Skeletal muscle satellite cell (primary cell): ENCODE results near the gene UAP1.

Experiments
- H3K27me3 ChIP-seq: 2 replicates; pipeline ENCODE4 v1.7.0; 2013; ENCODE audit warnings: low read length; ENCODE audit not compliant: control insufficient read depth, insufficient read depth
- H3K36me3 ChIP-seq: 2 replicates; pipeline ENCODE4 v1.7.0; 2013; ENCODE audit warnings: mild to moderate bottlenecking, control low read depth, low read length; ENCODE audit not compliant: insufficient read depth
- H3K4me1 ChIP-seq: 2 replicates; pipeline ENCODE4 v1.7.0; 2013; ENCODE audit warnings: low read length; ENCODE audit not compliant: control insufficient read depth, insufficient read depth
- H3K4me2 ChIP-seq: 2 replicates; pipeline ENCODE4 v1.7.0; 2013; ENCODE audit warnings: mild to moderate bottlenecking, low read length
- H3K4me3 ChIP-seq: 2 replicates; pipeline ENCODE4 v1.7.0; 2013; ENCODE audit warnings: low read length
- H3K9ac ChIP-seq: 2 replicates; pipeline ENCODE4 v1.7.0; 2013; ENCODE audit warnings: mild to moderate bottlenecking, low read depth, low read length, moderate library complexity
- H3K9me3 ChIP-seq: replicated peaks from 2 replicates; pipeline ENCODE4 v1.7.0; 2013; ENCODE audit warnings: mild to moderate bottlenecking, control low read depth, low read length

The UAP1 gene

DNA sequence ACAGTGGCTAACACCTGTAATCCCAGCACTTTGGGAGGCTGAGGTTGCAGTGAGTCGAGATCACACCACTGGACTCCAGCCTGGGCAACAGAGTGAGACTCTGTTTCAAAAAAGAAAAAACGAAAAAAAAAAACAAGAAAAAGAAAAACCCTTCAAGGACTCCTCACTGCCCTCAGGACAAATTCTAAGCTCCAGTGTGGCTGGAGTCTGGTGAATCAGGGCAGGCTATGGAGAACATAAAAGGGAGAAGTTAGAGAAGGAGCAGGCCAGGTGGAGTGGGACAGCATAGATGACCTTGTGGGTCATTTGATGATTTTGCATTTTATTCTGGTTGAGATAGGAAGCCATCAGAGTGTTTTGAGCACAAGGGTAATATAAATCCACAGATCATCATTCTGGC is 12.5 kb upstream of the UAP1 start:
- H3K9ac ChIP-seq: no peak overlapping the region
- H3K27me3 ChIP-seq: no peaks in the 10 kb centered on the region
- H3K4me1 ChIP-seq: peaks cover 16% of the 10 kb centered on the region
- H3K4me2 ChIP-seq: no peak overlapping the region
- H3K9me3 ChIP-seq: no peaks in the 10 kb centered on the region
- H3K4me3 ChIP-seq: no peak overlapping the region
- H3K36me3 ChIP-seq: no peaks in the 10 kb centered on the region

DNA sequence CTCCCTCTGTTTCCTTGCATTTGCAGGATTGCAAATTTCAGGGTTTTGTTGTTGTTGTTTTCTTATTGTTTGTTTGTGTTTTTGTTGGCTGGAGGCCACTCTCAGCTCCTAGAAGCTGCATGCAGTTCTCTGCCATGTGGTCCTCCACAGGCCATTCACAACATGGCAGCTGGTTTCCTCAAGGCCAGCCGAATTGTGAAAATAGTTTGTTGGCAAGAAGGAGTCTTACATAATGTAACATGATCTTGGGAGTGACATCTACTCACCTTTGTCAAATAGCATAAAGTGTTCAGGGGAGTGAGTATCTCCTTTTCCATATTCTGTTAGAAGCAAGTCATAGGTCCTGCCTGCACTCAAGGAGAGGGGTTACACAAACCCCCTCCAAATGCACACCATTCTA is 10.6 kb upstream of the UAP1 start:
- Histone ChIP-seq H3K4me2 (no peak overlapping the region), H3K4me1 (peaks cover 26% of the 10 kb centered on the region), H3K27me3 (no peaks in the 10 kb centered on the region)

DNA sequence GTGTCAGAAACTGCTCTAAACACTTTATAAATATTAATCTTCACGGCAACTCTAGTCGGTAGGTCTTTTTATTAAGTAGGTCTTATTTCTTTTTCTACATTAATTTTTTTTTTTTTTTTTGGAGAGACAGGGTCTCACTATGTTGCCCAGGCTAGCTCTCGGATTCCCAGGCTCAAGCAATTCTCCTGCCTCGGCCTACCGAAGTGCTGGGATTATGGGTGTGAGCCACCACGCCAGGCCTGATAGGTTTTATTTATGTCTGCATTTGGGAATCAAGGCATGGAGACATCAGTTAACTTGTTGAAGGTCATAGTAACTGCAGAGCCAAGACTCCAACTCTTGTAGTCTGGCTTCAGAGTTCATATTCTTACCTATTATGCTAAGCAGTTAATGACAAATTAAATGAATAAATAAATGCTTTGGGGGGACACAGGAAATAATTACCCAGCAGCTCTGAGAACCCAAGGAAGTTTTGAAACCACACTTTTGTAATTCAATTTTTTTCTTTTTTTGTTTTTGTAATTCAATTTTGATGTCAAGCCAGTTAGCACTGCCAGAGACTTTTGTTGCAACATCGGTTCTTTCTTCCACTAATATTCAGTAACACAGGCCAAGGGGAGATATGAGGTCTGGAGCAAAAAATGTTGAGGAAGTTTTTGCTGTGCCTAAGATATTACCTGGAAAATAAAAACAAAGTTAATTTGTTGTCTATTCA is 9.4 kb upstream of the UAP1 start:
- H3K4me3 ChIP-seq: no peak overlapping the region
- H3K4me2 ChIP-seq: no peak overlapping the region
- no peaks in the 10 kb centered on the region for H3K9me3 ChIP-seq
- no peaks in the 10 kb centered on the region for H3K27me3 ChIP-seq
- no peaks in the 10 kb centered on the region for H3K36me3 ChIP-seq
- H3K4me1 ChIP-seq: peaks cover 26% of the 10 kb centered on the region
- no peak overlapping the region for H3K9ac ChIP-seq

More for the DNA sequence above, 10.6 kb upstream of the UAP1 start:
- Histone ChIP-seq H3K9me3 (no peaks in the 10 kb centered on the region), H3K36me3 (no peaks in the 10 kb centered on the region), H3K4me3 (no peak overlapping the region), H3K9ac (no peak overlapping the region)

DNA sequence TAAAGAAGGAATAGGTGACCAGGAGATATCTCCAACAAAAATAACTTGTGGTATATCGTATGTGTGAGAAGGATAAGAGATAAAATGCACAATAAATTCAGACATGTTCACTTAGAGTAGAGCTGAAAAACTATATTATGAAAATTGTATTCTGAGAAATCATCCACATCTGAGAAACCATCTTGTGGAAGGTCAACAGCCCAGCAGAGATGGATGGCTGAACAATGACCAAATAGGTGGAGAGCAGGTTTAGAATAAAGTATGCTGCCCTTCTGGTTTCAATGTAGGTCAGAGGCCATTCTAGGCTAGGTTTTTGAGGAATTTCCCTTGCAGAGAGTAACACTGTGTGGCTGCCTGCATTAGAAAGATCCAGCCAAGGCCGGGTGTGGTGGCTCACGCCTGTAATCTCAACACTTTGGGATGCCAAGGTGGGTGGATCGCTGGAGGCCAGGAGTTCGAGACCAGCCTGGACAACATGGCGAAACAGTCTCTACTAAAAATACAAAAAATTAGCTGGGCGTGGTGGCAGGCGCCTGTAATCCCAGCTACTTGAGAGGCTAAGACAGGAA is 8.8 kb upstream of the UAP1 start:
- H3K4me1 ChIP-seq: peaks cover 26% of the 10 kb centered on the region
- H3K4me3 ChIP-seq: no peak overlapping the region
- no peak overlapping the region for H3K4me2 ChIP-seq
- H3K36me3 ChIP-seq: no peaks in the 10 kb centered on the region
- no peaks in the 10 kb centered on the region for H3K9me3 ChIP-seq
- H3K27me3 ChIP-seq: no peaks in the 10 kb centered on the region
- H3K9ac ChIP-seq: no peak overlapping the region

DNA sequence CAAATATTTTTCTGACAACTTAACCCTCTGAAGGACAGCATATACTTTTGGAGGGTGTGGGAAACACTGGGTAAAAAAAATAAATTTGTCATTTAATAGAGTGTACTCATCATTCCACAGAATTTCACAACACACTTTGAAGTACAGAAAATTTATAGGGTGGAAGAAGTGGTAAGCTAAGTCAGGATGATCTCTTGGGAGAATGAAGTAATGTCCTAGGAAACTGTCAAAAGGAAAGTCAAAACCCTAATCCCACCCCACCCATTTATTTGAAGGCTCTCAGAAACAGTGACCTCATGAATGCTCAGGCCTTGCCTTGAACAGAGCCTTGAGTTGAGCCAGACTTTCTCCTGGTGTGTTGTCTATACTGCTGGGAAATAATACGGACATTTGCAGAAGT is 7.3 kb upstream of the UAP1 start:
- Histone ChIP-seq H3K4me3 (no peak overlapping the region), H3K9me3 (no peaks in the 10 kb centered on the region), H3K9ac (no peak overlapping the region), H3K27me3 (no peaks in the 10 kb centered on the region), H3K36me3 (no peaks in the 10 kb centered on the region), H3K4me2 (peak overlapping the region; percentile 2), H3K4me1 (peaks cover 20% of the 10 kb centered on the region)

DNA sequence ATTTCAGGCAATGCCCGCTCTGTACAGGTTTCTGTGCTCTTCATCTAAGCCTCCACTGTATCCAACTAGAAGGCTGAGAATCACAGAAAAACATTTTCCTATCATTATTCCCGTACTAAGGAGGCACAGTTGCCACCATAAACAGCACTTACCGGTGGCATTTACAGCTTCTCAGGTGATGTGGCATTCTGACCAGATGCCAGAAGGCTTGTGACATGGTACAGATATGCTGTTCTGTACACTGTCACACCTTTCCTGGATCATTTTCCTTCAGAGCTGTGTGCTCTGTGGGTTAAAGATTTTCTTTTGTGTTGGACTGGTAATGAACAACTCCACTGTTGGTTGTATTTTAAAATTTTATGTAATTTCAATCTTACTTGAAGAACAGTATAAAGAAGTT is 4.0 kb upstream of the UAP1 start:
- Histone ChIP-seq H3K9ac (no peak overlapping the region), H3K4me2 (no peak overlapping the region), H3K4me3 (no peak overlapping the region), H3K36me3 (no peaks in the 10 kb centered on the region), H3K27me3 (no peaks in the 10 kb centered on the region), H3K9me3 (no peaks in the 10 kb centered on the region), H3K4me1 (peaks cover 21% of the 10 kb centered on the region)

DNA sequence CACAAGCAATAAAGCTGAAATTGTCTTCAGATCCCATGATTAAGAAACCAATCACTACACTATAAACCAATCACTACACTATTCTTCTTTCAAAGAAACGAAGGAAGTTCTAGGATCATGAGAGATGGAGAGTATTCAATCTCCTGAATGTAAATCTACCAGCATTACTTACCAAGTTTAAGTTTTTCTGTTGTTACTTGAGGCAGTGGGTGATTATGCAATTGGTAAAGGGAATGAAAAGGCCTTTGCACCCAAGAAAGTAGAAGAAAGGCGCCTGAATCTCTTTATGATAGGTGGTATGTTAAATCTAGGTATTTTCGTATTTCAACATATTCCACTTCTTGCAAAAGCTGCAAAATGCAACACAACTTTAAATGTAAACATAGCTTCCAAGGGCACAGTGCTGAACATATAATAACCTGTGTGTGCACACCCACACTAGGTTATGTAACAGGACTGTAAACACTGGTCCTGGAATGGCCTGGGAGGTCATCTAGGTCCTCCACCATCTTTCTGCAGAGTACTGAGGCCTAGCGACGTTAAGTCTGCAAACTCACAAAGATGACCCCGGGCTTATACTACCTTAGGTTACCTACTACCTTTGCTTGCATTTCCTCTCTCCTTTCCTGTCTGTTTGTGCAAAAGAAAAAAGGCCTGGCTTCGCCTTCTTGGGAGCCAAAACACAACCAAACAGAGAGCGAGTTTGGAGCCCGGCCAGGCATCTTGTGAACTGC is 1.1 kb upstream of the UAP1 start:
- Histone ChIP-seq H3K4me3 (peak overlapping the region; percentile 83), H3K27me3 (no peaks in the 10 kb centered on the region), H3K4me2 (peak overlapping the region; percentile 95), H3K36me3 (peaks cover 3% of the 10 kb centered on the region), H3K4me1 (peaks cover 29% of the 10 kb centered on the region), H3K9me3 (no peaks in the 10 kb centered on the region), H3K9ac (peak overlapping the region; percentile 94)

DNA sequence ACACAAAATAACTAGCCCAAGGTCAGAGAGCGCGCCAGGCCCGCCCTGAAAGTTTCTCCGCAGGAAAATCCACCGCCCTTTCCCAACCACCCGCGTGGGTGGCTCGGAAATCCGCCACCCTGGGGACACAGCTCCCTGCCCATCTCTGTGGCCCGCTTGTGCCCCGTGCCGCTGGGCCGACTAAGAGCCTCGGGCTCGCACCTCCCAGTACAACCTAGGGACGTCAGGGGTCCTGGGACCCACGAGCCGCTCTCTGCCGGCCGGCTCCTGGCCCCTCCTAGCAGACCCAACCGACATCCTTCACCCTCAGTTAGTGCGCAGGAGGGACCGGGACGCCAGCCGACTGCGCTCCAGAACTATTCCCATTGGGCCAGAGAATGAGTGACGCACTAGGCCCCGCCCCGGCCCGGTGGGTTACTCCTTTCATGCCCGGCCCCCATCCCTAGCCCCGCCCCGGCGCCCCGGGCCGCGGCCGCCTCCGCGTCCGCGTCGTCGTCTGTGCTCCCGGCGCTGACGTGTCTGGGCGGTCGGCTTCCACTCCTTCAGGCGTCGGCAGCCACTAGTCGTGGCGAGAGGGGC is 396 bp upstream of the UAP1 start:
- Histone ChIP-seq H3K4me2 (peak overlapping the region; percentile 95), H3K9me3 (no peaks in the 10 kb centered on the region), H3K4me3 (peak overlapping the region; percentile 83)

DNA sequence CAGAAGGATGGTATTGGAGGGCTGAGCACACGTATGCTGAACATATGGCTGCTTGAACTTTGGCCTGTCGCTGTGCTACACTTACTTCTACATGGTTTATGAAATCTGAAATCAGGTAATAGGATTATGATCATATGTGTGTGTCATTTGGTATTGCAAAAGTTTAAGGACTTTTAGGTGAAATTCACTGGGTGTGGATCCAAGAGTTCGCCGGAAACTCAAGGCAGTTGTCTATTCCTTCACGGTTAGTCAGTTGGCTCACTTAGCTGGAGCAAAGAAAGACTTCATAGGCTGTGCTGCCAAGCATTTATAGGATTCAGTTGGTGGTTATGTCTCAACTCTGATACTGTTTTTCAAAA is 927 bp downstream of the UAP1 start:
- Histone ChIP-seq H3K9ac (peak overlapping the region; percentile 94), H3K27me3 (no peaks in the 10 kb centered on the region)

More for the DNA sequence above, 396 bp upstream of the UAP1 start:
- Histone ChIP-seq H3K4me1 (peaks cover 36% of the 10 kb centered on the region), H3K9ac (peak overlapping the region; percentile 94), H3K27me3 (no peaks in the 10 kb centered on the region), H3K36me3 (peaks cover 10% of the 10 kb centered on the region)

DNA sequence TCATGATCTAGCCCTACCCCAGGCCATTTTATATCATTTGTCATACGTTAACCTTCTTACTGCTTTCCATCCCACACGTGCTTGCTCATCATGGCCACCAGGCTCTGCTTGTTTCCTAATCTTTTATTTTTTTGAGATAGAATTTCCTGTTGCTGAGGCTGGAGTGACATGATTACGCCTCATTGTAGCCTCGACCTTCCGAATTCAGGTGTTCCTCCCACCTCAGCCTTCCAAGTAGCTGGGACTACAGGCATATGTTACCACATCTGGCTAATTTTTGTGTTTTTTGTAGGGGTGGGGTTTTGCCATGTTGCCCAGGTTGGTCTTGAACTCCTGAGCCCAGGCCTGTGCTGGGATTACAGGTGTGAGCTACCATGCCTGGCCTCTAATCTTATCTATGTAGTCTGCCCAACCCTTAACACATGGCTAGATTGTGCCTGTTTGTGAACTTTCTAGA is 3.3 kb downstream of the UAP1 start:
- H3K27me3 ChIP-seq: no peaks in the 10 kb centered on the region
- H3K9ac ChIP-seq: peak overlapping the region; percentile 36
- H3K4me1 ChIP-seq: peaks cover 38% of the 10 kb centered on the region
- no peaks in the 10 kb centered on the region for H3K9me3 ChIP-seq
- peaks cover 44% of the 10 kb centered on the region for H3K36me3 ChIP-seq
- H3K4me3 ChIP-seq: peak overlapping the region; percentile 51
- peak overlapping the region; percentile 83 for H3K4me2 ChIP-seq

More for the DNA sequence above, 927 bp downstream of the UAP1 start:
- Histone ChIP-seq H3K4me3 (peak overlapping the region; percentile 83), H3K4me2 (peak overlapping the region; percentile 83), H3K36me3 (peaks cover 22% of the 10 kb centered on the region), H3K4me1 (peaks cover 38% of the 10 kb centered on the region), H3K9me3 (no peaks in the 10 kb centered on the region)

DNA sequence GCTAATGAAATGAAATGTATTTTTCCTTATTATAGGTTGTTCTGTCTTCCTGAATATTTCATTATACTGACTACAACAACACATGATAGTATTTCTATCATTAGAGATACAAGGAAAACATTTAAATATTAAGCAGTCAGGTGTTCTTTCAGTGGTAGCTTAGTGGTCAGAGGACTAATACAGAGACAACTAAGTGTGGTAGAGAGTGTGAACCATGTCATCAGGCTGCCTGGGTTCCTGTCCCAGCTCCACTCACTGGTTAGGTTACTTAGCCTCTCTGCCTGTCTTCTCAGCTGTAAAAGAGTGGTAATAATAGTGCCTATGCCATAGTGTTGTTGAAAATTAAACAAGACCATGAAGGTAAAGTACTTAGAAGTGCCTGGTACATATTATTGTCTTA is 3.9 kb downstream of the UAP1 start:
- Histone ChIP-seq H3K4me2 (peak overlapping the region; percentile 83), H3K9me3 (no peaks in the 10 kb centered on the region), H3K4me3 (no peak overlapping the region), H3K9ac (no peak overlapping the region), H3K36me3 (peaks cover 48% of the 10 kb centered on the region), H3K4me1 (peaks cover 38% of the 10 kb centered on the region), H3K27me3 (no peaks in the 10 kb centered on the region)
